ENCODE results near the gene SMOC1. TPM values are rescaled to one million over a fixed set of nuclear protein-coding genes. Genes with fewer than 3 reads are reported as not detected.

The SMOC1 gene
- total RNA-seq, 1 experiment from 2014 or later, result not detected

GRCh38 chr14:70009961-70010360 is 130.7 kb downstream of the SMOC1 start:
- Histone ChIP-seq H4K20me1 (ENCODE audit: insufficient read depth) (no peaks in the 10 kb centered on the region), H3K9me3 (ENCODE audit: insufficient read depth, low read depth) (no peaks in the 10 kb centered on the region), H3K4me2 (no peak overlapping the region), H3K36me3 (ENCODE audit: low read depth) (no peaks in the 10 kb centered on the region), H3K4me3 (no peak overlapping the region), H3F3A (ENCODE audit: insufficient read depth, low read depth) (no peaks in the 10 kb centered on the region), H3K79me2 (ENCODE audit: low read depth) (no peaks in the 10 kb centered on the region), H3K9me2 (ENCODE audit: insufficient read depth) (no peaks in the 10 kb centered on the region), H3K27ac (no peak overlapping the region), H3K4me1 (replicated peaks; ENCODE audit: insufficient read depth) (no peaks in the 10 kb centered on the region), H3K27me3 (ENCODE audit: insufficient read depth, low read depth) (no peaks in the 10 kb centered on the region; the same call in 1 of the 2 replicates), H2AFZ (no peak overlapping the region)
- no TSS peak for BruUV-seq (replicated peaks)
- intact Hi-C loops (cut with micrococcal nuclease; ENCODE audit: unreplicated experiment), result loop anchor here (5.0 kb wide), 1 partner anchor 278 kb away; no protein-coding TSS in a partner anchor
- TF ChIP-seq, protein P1, sequence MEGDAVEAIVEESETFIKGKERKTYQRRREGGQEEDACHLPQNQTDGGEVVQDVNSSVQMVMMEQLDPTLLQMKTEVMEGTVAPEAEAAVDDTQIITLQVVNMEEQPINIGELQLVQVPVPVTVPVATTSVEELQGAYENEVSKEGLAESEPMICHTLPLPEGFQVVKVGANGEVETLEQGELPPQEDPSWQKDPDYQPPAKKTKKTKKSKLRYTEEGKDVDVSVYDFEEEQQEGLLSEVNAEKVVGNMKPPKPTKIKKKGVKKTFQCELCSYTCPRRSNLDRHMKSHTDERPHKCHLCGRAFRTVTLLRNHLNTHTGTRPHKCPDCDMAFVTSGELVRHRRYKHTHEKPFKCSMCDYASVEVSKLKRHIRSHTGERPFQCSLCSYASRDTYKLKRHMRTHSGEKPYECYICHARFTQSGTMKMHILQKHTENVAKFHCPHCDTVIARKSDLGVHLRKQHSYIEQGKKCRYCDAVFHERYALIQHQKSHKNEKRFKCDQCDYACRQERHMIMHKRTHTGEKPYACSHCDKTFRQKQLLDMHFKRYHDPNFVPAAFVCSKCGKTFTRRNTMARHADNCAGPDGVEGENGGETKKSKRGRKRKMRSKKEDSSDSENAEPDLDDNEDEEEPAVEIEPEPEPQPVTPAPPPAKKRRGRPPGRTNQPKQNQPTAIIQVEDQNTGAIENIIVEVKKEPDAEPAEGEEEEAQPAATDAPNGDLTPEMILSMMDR (conservative IDR thresholded peaks at IDR 0.05), result no peak
- no peak for TF ChIP-seq EZH2 (IDR thresholded peaks at IDR 0.05; ENCODE audit: low read depth)
- CTCF ChIA-PET, result no interaction called here
- no peak for DNase-seq
- POLR2A ChIA-PET (ENCODE audit: unreplicated experiment), result no interaction called here

- POLR2A ChIA-PET (ENCODE audit: unreplicated experiment), result no interaction called here
- H3K27ac ChIP-seq, result no peak overlapping the region
Observed at GRCh38 chr14:70011098-70011497, 131.9 kb downstream of the SMOC1 start.

DNA sequence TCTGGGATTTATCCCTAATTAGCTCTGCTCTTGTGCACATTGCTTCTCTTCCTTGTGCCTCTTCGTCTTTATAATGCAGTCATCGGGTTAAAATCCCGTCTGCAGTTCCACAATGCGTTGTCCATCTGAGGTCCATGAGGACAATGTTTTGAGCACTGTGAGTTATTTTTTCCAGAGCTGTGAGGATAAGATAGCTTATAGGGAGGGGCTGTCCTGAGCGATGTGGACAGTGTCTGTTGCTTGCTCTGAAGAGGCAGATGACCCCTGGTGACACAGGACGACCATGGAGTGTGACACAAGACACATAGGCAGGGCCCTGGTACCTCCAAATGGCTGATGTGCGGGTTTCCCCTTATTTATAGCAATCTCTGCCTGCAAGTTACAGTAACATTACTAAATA is 132.5 kb downstream of the SMOC1 start:
- intact Hi-C loops (cut with micrococcal nuclease; ENCODE audit: unreplicated experiment), result loop anchor here (5.0 kb wide), 1 partner anchor 279 kb away; no protein-coding TSS in a partner anchor
- CTCF ChIA-PET, result no interaction called here
- no peaks in the 10 kb centered on the region for H3K4me1 ChIP-seq (replicated peaks; ENCODE audit: insufficient read depth)

More at GRCh38 chr14:70011098-70011497, 131.9 kb downstream of the SMOC1 start:
- Histone ChIP-seq H3F3A (ENCODE audit: insufficient read depth, low read depth) (no peaks in the 10 kb centered on the region), H3K4me2 (no peak overlapping the region), H3K4me1 (replicated peaks; ENCODE audit: insufficient read depth) (no peaks in the 10 kb centered on the region), H3K79me2 (ENCODE audit: low read depth) (no peaks in the 10 kb centered on the region), H3K4me3 (no peak overlapping the region), H3K27me3 (ENCODE audit: insufficient read depth, low read depth) (peaks cover 4% of the 10 kb centered on the region; the same call in 1 of the 2 replicates), H3K9me3 (ENCODE audit: insufficient read depth, low read depth) (no peaks in the 10 kb centered on the region), H3K9me2 (ENCODE audit: insufficient read depth) (no peaks in the 10 kb centered on the region), H4K20me1 (ENCODE audit: insufficient read depth) (no peaks in the 10 kb centered on the region), H2AFZ (no peak overlapping the region), H3K36me3 (ENCODE audit: low read depth) (no peaks in the 10 kb centered on the region)
- TF ChIP-seq, protein P1 (conservative IDR thresholded peaks at IDR 0.05), result no peak
- TF ChIP-seq EZH2 (IDR thresholded peaks at IDR 0.05; ENCODE audit: low read depth), result no peak
- CTCF ChIA-PET, result no interaction called here
- intact Hi-C loops (cut with micrococcal nuclease; ENCODE audit: unreplicated experiment), result loop anchor here (5.0 kb wide), 1 partner anchor 279 kb away; no protein-coding TSS in a partner anchor
- no peak for DNase-seq
- BruUV-seq (replicated peaks), result no TSS peak

More for the DNA sequence above, 132.5 kb downstream of the SMOC1 start:
- H3K9me2 ChIP-seq (ENCODE audit: insufficient read depth), result no peaks in the 10 kb centered on the region
- H3K27ac ChIP-seq, result no peak overlapping the region
- no peaks in the 10 kb centered on the region for H3K36me3 ChIP-seq (ENCODE audit: low read depth)
- POLR2A ChIA-PET (ENCODE audit: unreplicated experiment), result no interaction called here
- no TSS peak for BruUV-seq (replicated peaks)
- no peak overlapping the region for H3K4me3 ChIP-seq
- no peaks in the 10 kb centered on the region for H3F3A ChIP-seq (ENCODE audit: insufficient read depth, low read depth)
- no peaks in the 10 kb centered on the region for H3K9me3 ChIP-seq (ENCODE audit: insufficient read depth, low read depth)
- TF ChIP-seq, protein P1 (conservative IDR thresholded peaks at IDR 0.05), result no peak
- TF ChIP-seq EZH2 (IDR thresholded peaks at IDR 0.05; ENCODE audit: low read depth), result no peak
- H3K27me3 ChIP-seq (ENCODE audit: insufficient read depth, low read depth), result peaks cover 4% of the 10 kb centered on the region; the same call in 1 of the 2 replicates
- no peak for DNase-seq
- no peaks in the 10 kb centered on the region for H4K20me1 ChIP-seq (ENCODE audit: insufficient read depth)
- H2AFZ ChIP-seq, result no peak overlapping the region
- H3K4me2 ChIP-seq, result no peak overlapping the region
- H3K79me2 ChIP-seq (ENCODE audit: low read depth), result no peaks in the 10 kb centered on the region
